Bronchial epithelial cell (primary cell): Measurements from ENCODE around the gene SYNM. TPM values are rescaled to one million over a fixed set of nuclear protein-coding genes. Genes with fewer than 3 reads are reported as not detected.
"Not testable (repeated sequence)": the region's sequence is repeated elsewhere in the genome, so short reads cannot be mapped to it uniquely, and the experiment has no call there.

Source experiments
- DNase-seq: peaks from one replicate; pipeline ENCODE4 v3.0.0-alpha.2; 2010; ENCODE audit warnings: low read depth
- FAIRE-seq: peaks from 2 replicates; lab custom pipeline; 2011; peaks lifted over from hg19 to GRCh38; lab: Jason Lieb, UNC
- H3K27me3 ChIP-seq: 2 replicates; pipeline ENCODE4 v1.5.1; 2011; ENCODE audit warnings: low read length; ENCODE audit not compliant: control insufficient read depth, insufficient read depth
- H3K36me3 ChIP-seq: 2 replicates; pipeline ENCODE4 v1.5.1; 2011; ENCODE audit warnings: low read length; ENCODE audit not compliant: control insufficient read depth, insufficient read depth
- H3K4me3 ChIP-seq: 2 replicates; pipeline ENCODE4 v1.5.1; 2011; ENCODE audit warnings: mild to moderate bottlenecking, low read depth, low read length, control low read depth
- CTCF ChIP-seq: IDR thresholded peaks from 2 replicates; pipeline ENCODE4 v1.5.1; 2011; ENCODE audit warnings: mild to moderate bottlenecking, moderate library complexity, low read length, control low read depth, inconsistent platforms; ENCODE audit not compliant: insufficient read depth, severe bottlenecking
- total RNA-seq: library from RNA; depleted of rRNA; stranded (reverse); fragments of >200 nt; gene quantifications from 2 replicates; pipeline ENCODE4 v1.2.1, GENCODE V29; 2014

SYNM gene
- total RNA-seq, 1 donor from 2014 or later, result 0.26 TPM

DNA sequence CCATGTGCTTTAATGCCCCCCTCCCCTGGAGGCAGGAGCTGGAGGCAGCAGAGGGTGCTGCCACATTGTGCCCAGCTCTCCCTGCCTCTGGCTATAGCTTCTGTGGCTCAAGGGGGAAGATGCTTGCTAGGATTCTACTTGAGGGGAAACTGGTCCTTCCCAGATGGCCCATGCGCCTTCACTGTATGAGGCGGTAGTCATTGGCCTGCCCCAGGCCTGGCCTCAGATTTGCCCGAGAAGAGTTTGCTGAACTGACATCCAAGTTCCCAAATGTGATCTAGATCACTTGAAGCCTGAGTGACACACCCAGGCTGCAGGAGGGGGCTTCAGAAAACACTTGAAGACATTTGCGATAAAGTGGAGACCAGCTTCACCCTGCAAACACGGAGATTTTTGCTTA, 4.1 kb downstream of the SYNM start:
- TF ChIP-seq CTCF, result no peak
- no peak for FAIRE-seq
- peaks cover 2% of the 10 kb centered on the region for H3K27me3 ChIP-seq
- no peak for DNase-seq
- no peaks in the 10 kb centered on the region for H3K36me3 ChIP-seq
- no peak overlapping the region for H3K4me3 ChIP-seq

GRCh38 chr15:99109555-99110021, 4.7 kb downstream of the SYNM start:
- Histone ChIP-seq H3K36me3 (no peaks in the 10 kb centered on the region), H3K4me3 (no peak overlapping the region), H3K27me3 (peaks cover 2% of the 10 kb centered on the region)
- TF ChIP-seq CTCF, result no peak
- no peak for DNase-seq
- no peak for FAIRE-seq

DNA sequence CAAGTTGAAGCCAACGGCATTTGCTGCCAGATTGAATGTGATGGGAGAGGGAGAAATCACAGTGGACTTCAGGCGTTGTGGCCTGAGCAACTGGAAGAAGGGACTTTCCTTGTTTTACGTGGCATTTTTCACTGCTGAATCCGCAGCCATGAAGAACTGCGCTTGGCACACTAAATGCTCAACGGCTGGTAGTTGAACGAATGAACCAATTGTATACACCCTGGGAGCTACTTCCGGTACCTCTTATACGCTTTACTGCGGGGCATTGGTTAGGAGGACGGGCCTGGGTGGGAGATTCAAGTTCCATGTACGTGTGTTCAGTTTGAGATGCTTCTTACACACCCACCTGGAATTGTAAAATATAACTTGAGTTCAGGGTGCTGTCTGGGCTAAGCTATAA, 5.2 kb downstream of the SYNM start:
- Histone ChIP-seq H3K4me3 (no peak overlapping the region), H3K27me3 (peaks cover 2% of the 10 kb centered on the region), H3K36me3 (no peaks in the 10 kb centered on the region)
- no peak for DNase-seq
- no peak for FAIRE-seq
- no peak for TF ChIP-seq CTCF

- Histone ChIP-seq H3K36me3 (no peaks in the 10 kb centered on the region), H3K27me3 (peaks cover 2% of the 10 kb centered on the region), H3K4me3 (no peak overlapping the region)
- FAIRE-seq (no peak), DNase-seq (no peak)
- TF ChIP-seq CTCF, result no peak
These were observed 5.9 kb downstream of the SYNM start for GRCh38 chr15:99110581-99111320.

- not testable (repeated sequence) for H3K27me3 ChIP-seq, H3K4me3 ChIP-seq, FAIRE-seq, H3K36me3 ChIP-seq, DNase-seq
These were observed 6.8 kb downstream of the SYNM start for GRCh38 chr15:99111641-99112040.

DNA sequence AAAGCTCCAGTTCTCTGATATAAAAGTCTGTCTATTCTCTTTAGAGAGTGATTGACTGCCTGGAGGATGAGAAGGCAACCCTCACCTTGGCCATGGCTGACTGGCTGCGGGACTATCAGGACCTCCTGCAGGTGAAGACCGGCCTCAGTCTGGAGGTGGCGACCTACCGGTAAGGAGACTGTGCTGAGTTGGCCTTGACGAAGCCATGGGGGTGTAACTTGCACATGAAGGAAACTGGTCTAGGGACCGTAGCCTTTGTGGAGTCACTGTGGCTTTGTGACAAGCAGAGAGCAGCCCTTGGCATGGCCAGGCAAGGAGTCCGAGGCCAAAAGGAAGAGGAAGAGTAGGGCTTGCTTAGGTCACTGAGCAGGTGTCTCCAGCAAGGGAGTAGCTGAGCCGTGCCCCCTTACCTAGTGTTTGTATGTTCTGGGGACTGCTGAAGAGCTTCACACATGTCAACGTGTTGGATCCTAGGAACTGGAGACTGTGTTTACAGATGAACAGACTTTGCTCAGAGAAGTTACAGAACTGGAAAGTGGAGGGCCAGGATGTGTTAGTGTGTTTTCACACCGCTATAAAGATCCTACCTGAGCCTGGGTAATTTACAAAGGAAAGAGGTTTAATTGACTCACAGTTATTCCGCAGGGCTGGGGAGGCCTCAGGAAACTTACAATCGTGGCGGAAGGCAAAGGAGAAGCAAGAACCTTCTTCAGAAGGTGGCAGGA, 8.8 kb downstream of the SYNM start:
- no peak for TF ChIP-seq CTCF
- H3K36me3 ChIP-seq, result no peaks in the 10 kb centered on the region
- H3K4me3 ChIP-seq, result no peak overlapping the region
- FAIRE-seq (no peak), DNase-seq (no peak)
- H3K27me3 ChIP-seq, result no peaks in the 10 kb centered on the region
